AG10803 (cell line): ENCODE data around the gene P2RY8.
"Not testable (repeated sequence)": the region's sequence is repeated elsewhere in the genome, so short reads cannot be mapped to it uniquely, and the experiment has no call there.

Source experiments
- DNase-seq: peaks from one replicate; pipeline ENCODE4 v3.0.0; 2010; ENCODE audit warnings: low read depth
- H3K4me3 ChIP-seq: 2 replicates; pipeline ENCODE4 v1.5.1; 2011; ENCODE audit warnings: mild to moderate bottlenecking, low read length, control low read depth
- CTCF ChIP-seq: conservative IDR thresholded peaks from 2 replicates; pipeline ENCODE4 v1.5.1; 2011; ENCODE audit warnings: mild to moderate bottlenecking, low read length, control low read depth, inconsistent platforms

Gene P2RY8

GRCh38 chrX:1433646-1434357 lies 103.2 kb downstream of the P2RY8 start:
- DNase-seq: no peak
- no peak for TF ChIP-seq CTCF
- H3K4me3 ChIP-seq: no peak overlapping the region

GRCh38 chrX:1430451-1430850 lies 106.5 kb downstream of the P2RY8 start:
- TF ChIP-seq CTCF: no peak
- no peak overlapping the region for H3K4me3 ChIP-seq

GRCh38 chrX:1427756-1428155 lies 109.2 kb downstream of the P2RY8 start:
- no peak for TF ChIP-seq CTCF
- no peak overlapping the region for H3K4me3 ChIP-seq
- DNase-seq: no peak

More at GRCh38 chrX:1430451-1430850, 106.5 kb downstream of the P2RY8 start:
- no peak for DNase-seq

GRCh38 chrX:1426321-1426720 lies 110.7 kb downstream of the P2RY8 start:
- not testable (repeated sequence) for DNase-seq, H3K4me3 ChIP-seq

GRCh38 chrX:1425381-1425780 lies 111.6 kb downstream of the P2RY8 start:
- no peak overlapping the region for H3K4me3 ChIP-seq
- no peak for DNase-seq
- no peak for TF ChIP-seq CTCF

- no peak for TF ChIP-seq CTCF
- H3K4me3 ChIP-seq: no peak overlapping the region
- no peak for DNase-seq
These were observed 112.7 kb downstream of the P2RY8 start for GRCh38 chrX:1424147-1424851.

GRCh38 chrX:1423215-1423614 lies 113.8 kb downstream of the P2RY8 start:
- no peak for DNase-seq
- no peak overlapping the region for H3K4me3 ChIP-seq
- TF ChIP-seq CTCF: no peak
